C4-2B (cell line): ENCODE results near the gene ELFN1.

Experiments
- H3K27ac ChIP-seq: fragments of 450-650 bp; 2 replicates; pipeline ENCODE4 v1.5.1; 2017
- ZFX ChIP-seq: fragments of 450-650 bp; IDR thresholded peaks from 2 replicates; pipeline ENCODE4 v1.6.1; 2017
- TF ChIP-seq, protein P1 (sequence below): fragments of 450-650 bp; conservative IDR thresholded peaks from 2 replicates; pipeline ENCODE4 v1.5.1; 2017; ENCODE audit warnings: mild to moderate bottlenecking

ELFN1 gene

DNA sequence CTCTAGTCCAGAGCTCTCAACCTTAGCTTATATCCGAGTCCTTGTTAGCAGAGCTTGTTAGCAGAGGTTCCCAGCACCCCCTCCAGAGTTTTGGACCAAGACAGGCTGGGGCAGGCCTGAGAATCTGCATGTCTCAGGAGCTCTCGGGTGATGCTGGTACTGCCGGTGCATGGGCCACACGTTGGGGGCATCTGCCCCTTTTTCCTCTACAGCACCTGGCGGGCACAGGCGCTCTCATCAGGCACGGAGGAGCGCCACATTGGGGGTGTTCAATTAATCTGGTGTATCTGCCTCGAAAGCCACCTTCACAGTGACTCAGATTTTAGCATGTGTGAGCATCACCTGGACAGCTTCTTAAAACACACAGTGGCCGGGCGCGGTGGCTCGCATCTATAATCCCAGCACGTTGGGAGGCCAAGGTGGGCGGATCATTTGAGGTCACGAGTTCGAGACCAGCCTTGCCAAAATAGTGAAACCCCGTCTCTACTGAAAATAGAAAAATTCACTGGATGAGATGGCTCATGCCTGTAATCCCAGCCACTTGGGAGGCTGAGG lies 117.7 kb downstream of the ELFN1 start:
- TF ChIP-seq, protein P1, sequence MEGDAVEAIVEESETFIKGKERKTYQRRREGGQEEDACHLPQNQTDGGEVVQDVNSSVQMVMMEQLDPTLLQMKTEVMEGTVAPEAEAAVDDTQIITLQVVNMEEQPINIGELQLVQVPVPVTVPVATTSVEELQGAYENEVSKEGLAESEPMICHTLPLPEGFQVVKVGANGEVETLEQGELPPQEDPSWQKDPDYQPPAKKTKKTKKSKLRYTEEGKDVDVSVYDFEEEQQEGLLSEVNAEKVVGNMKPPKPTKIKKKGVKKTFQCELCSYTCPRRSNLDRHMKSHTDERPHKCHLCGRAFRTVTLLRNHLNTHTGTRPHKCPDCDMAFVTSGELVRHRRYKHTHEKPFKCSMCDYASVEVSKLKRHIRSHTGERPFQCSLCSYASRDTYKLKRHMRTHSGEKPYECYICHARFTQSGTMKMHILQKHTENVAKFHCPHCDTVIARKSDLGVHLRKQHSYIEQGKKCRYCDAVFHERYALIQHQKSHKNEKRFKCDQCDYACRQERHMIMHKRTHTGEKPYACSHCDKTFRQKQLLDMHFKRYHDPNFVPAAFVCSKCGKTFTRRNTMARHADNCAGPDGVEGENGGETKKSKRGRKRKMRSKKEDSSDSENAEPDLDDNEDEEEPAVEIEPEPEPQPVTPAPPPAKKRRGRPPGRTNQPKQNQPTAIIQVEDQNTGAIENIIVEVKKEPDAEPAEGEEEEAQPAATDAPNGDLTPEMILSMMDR = no peak
- no peak for TF ChIP-seq ZFX
- no peak overlapping the region for H3K27ac ChIP-seq

DNA sequence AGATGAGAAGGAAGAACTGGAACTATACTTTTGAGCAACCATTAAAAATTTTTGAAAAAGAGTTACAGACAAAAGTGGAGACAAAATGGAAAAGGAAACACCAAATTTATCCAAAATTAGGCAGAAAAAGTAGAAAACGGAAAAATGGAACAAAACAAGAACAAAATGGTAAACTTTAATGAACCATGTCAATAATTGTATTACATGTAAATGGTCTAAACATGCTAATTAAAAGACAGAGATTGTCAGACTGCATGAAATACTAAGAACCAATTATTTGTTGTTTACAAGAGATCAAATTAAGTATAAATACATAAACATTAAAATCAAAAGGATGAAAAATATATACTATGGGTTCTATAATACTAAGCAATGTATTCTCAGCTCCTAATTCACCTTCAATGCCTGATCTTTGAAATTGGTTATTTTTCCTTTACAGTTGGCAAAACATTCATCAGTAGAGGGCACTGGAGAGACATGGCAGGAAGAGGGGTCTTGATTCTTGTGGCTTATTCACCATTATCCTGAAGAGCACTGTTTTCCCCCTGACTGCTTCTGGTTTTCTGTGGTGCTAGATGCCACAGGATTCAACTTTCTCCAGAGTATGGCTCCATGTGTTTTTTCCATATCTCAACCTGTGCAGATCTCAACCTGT lies 124.9 kb downstream of the ELFN1 start:
- TF ChIP-seq, protein P1 = no peak; the same call in 1 of the 2 replicates
- TF ChIP-seq ZFX = no peak
- no peak overlapping the region for H3K27ac ChIP-seq
